ENCODE results near the gene RFC3. TPM values are rescaled to one million over a fixed set of nuclear protein-coding genes. Genes with fewer than 3 reads are reported as not detected.

The RFC3 gene
- total RNA-seq, 5 donors from 2014 or later (not counting 1 experiment from before 2014, with no cell fraction given), result 5.7 to 8.7 (median 6.1) TPM

DNA sequence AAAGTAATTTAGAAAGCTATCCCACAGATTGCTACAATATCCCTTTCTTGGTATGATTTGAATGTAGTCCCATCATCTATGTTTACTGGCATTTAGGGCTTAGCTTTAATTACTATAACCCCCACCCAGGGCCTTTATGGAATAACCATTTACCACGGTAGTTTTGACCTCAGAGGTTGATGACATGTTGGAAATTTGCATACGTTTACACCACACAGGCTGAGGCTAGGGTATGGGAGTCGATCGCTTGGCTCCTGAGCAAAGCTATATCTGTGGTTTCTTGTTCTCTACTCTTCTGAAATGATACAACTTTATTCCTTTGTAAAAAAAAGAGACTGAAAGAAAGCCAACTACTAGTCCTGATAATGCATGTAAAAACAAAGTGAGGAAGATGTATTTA, 28.2 kb upstream of the RFC3 start:
- peaks cover 3 to 9% of the 10 kb centered on the region in 2 experiments for H3K4me1 ChIP-seq (ENCODE audit: control insufficient read depth in 1 of 2, extremely low read depth in 1 of 2, insufficient read depth in 2 of 2, low read length in 2 of 2)
- DNase-seq, result no peak
- H3K4me3 Mint-ChIP-seq, result no peak overlapping the region
- H3K9me3 Mint-ChIP-seq, result peaks cover 0 to 12% (median 0%) of the 10 kb centered on the region in 3 donors
- no CpG with 5 or more reads among the region's 4 CpGs for WGBS (ENCODE audit: insufficient coverage)
- H3K27ac ChIP-seq (ENCODE audit: low read length), result no peak overlapping the region
- POLR2A ChIA-PET, result interaction anchor here in 1 of 2 donors (0.5 kb wide), 1 partner anchor 1240 kb away, joined by 4 read pairs; no protein-coding TSS in a partner anchor
- H3K36me3 ChIP-seq (ENCODE audit: control insufficient read depth in 2 of 2, extremely low read depth in 1 of 2, insufficient read depth in 1 of 2, low read length in 1 of 2), result no peaks in the 10 kb centered on the region
- peaks cover 18 to 22% (median 20%) of the 10 kb centered on the region in 3 donors for H3K4me1 Mint-ChIP-seq
- CTCF ChIA-PET, result no interaction called here
- no peak overlapping the region for H3K4me3 ChIP-seq (ENCODE audit: control insufficient read depth in 1 of 2, extremely low read depth in 1 of 2, low read length in 1 of 2)
- H3K9me3 ChIP-seq, result no peaks in the 10 kb centered on the region
- H3K27ac Mint-ChIP-seq, result no peak overlapping the region
- no peaks in the 10 kb centered on the region for H3K27me3 Mint-ChIP-seq
- ATAC-seq (replicated peaks in 1 of 4), result no peak
- H3K27me3 ChIP-seq (replicated peaks in 1 of 2; ENCODE audit: control insufficient read depth in 2 of 2, extremely low read depth in 1 of 2, insufficient read depth in 2 of 2, low read length in 1 of 2), result no peaks in the 10 kb centered on the region
- no peaks in the 10 kb centered on the region for H3K36me3 Mint-ChIP-seq

DNA sequence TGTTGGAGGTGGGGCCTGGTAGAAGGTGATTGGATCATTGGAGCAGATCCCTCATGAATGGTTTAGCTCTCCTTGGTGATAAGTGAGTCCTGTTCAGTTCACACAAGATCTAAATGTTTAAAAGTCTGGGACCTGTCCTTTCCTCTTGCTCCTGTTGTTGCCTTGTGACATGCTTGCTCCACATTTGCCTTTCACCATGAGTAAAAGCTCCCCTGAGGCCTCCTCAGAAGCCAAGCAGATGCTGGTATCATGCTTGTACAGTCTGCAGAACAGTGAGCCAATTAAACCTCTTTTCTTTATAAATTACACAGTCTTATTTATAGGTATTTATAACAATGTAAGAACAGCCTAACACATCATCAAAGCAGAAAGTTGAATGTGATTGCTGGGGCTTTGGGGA, 24.2 kb upstream of the RFC3 start:
- ChIA-PET POLR2A (no interaction called here), CTCF (no interaction called here)
- Mint-ChIP-seq H3K4me1 (peaks cover 0 to 5% (median 0%) of the 10 kb centered on the region in 3 donors), H3K9me3 (peaks cover 0 to 11% (median 0%) of the 10 kb centered on the region in 3 donors), H3K27me3 (no peaks in the 10 kb centered on the region), H3K27ac (peak overlapping the region in 1 of 2 donors; percentile 34), H3K36me3 (no peaks in the 10 kb centered on the region), H3K4me3 (no peak overlapping the region)
- no peaks in the 10 kb centered on the region for H3K27me3 ChIP-seq (replicated peaks in 1 of 2; ENCODE audit: control insufficient read depth in 2 of 2, extremely low read depth in 1 of 2, insufficient read depth in 2 of 2, low read length in 1 of 2)
- no peak overlapping the region for H3K27ac ChIP-seq (ENCODE audit: low read length)
- no peaks in the 10 kb centered on the region for H3K36me3 ChIP-seq (ENCODE audit: control insufficient read depth in 2 of 2, extremely low read depth in 1 of 2, insufficient read depth in 1 of 2, low read length in 1 of 2)
- H3K4me1 ChIP-seq (ENCODE audit: control insufficient read depth in 1 of 2, extremely low read depth in 1 of 2, insufficient read depth in 2 of 2, low read length in 2 of 2), result no peaks in the 10 kb centered on the region
- DNase-seq (no peak), ATAC-seq (replicated peaks in 1 of 4) (no peak)
- H3K4me3 ChIP-seq (ENCODE audit: control insufficient read depth in 1 of 2, extremely low read depth in 1 of 2, low read length in 1 of 2), result no peak overlapping the region
- no peaks in the 10 kb centered on the region for H3K9me3 ChIP-seq

DNA sequence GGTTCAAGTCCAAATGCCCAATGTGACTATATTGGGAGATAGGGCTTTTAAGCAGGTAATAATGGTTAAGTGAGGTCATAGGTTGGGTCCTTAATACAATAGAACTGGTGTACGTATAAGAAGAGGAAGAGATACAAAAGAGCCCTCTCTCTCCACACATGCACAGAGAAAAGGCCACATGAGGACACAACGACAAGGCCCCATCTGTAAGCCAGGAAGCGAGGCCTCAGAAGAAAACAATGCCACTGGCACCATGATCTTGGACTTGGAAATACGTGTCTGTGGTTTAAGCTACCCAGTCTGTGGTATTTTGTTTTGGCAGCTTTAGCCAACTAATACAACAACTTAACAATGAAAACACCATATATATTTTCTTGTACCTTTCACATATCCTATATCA, 23.4 kb upstream of the RFC3 start:
- Mint-ChIP-seq H3K27me3 (no peaks in the 10 kb centered on the region), H3K9me3 (peaks cover 0 to 11% (median 0%) of the 10 kb centered on the region in 3 donors), H3K4me3 (no peak overlapping the region), H3K4me1 (peaks cover 0 to 5% (median 0%) of the 10 kb centered on the region in 3 donors), H3K27ac (no peak overlapping the region), H3K36me3 (no peaks in the 10 kb centered on the region)
- H3K27ac ChIP-seq (ENCODE audit: low read length), result no peak overlapping the region
- POLR2A ChIA-PET, result interaction anchor here in 1 of 2 donors (0.6 kb wide), 1 partner anchor 9 kb away, joined by 3 read pairs; no protein-coding TSS in a partner anchor
- DNase-seq, result no peak
- ATAC-seq (replicated peaks in 1 of 4), result no peak
- H3K9me3 ChIP-seq, result no peaks in the 10 kb centered on the region
- no peaks in the 10 kb centered on the region for H3K27me3 ChIP-seq (replicated peaks in 1 of 2; ENCODE audit: control insufficient read depth in 2 of 2, extremely low read depth in 1 of 2, insufficient read depth in 2 of 2, low read length in 1 of 2)
- no peaks in the 10 kb centered on the region for H3K4me1 ChIP-seq (ENCODE audit: control insufficient read depth in 1 of 2, extremely low read depth in 1 of 2, insufficient read depth in 2 of 2, low read length in 2 of 2)
- CTCF ChIA-PET, result interaction anchor here in 1 of 2 donors (1.1 kb wide), 1 partner anchor 8 kb away, joined by 16 read pairs; no protein-coding TSS in a partner anchor
- H3K36me3 ChIP-seq (ENCODE audit: control insufficient read depth in 2 of 2, extremely low read depth in 1 of 2, insufficient read depth in 1 of 2, low read length in 1 of 2), result no peaks in the 10 kb centered on the region
- WGBS (ENCODE audit: insufficient coverage), result no CpG with 5 or more reads among the region's 4 CpGs
- no peak overlapping the region for H3K4me3 ChIP-seq (ENCODE audit: control insufficient read depth in 1 of 2, extremely low read depth in 1 of 2, low read length in 1 of 2)

DNA sequence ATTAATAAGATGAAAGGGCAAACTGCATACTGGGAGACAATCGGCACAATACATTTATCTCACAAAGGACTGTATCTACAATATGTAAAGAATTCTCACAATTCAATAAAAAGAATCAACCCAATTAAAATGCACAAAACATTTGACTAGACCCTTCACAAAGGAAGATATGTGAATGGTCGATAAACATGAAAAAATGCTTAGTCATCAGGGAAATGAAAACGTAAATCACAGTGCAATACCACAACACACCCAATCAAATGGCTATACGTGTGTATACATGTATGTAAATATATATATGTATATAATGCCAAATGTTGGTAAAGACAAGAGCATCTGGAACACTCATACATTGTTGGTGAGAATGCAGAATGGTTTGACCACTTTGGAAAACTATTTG, 21.9 kb upstream of the RFC3 start:
- ChIA-PET POLR2A (no interaction called here), CTCF (no interaction called here)
- H3K27ac ChIP-seq (ENCODE audit: low read length), result no peak overlapping the region
- no peaks in the 10 kb centered on the region for H3K4me1 ChIP-seq (ENCODE audit: control insufficient read depth in 1 of 2, extremely low read depth in 1 of 2, insufficient read depth in 2 of 2, low read length in 2 of 2)
- H3K4me1 Mint-ChIP-seq, result peaks cover 0 to 8% (median 3%) of the 10 kb centered on the region in 3 donors
- ATAC-seq (replicated peaks in 1 of 4), result no peak
- H3K36me3 Mint-ChIP-seq, result no peaks in the 10 kb centered on the region
- no peaks in the 10 kb centered on the region for H3K9me3 ChIP-seq
- H3K27ac Mint-ChIP-seq, result no peak overlapping the region
- H3K4me3 ChIP-seq (ENCODE audit: control insufficient read depth in 1 of 2, extremely low read depth in 1 of 2, low read length in 1 of 2), result no peak overlapping the region
- WGBS (ENCODE audit: insufficient coverage), result no CpG with 5 or more reads among the region's 4 CpGs
- peaks cover 0 to 11% (median 0%) of the 10 kb centered on the region in 3 donors for H3K9me3 Mint-ChIP-seq
- peaks cover 2% of the 10 kb centered on the region in 2 donors for H3K27me3 Mint-ChIP-seq
- no peaks in the 10 kb centered on the region for H3K36me3 ChIP-seq (ENCODE audit: control insufficient read depth in 2 of 2, extremely low read depth in 1 of 2, insufficient read depth in 1 of 2, low read length in 1 of 2)
- DNase-seq, result no peak
- no peak overlapping the region for H3K4me3 Mint-ChIP-seq
- H3K27me3 ChIP-seq (replicated peaks in 1 of 2; ENCODE audit: control insufficient read depth in 2 of 2, extremely low read depth in 1 of 2, insufficient read depth in 2 of 2, low read length in 1 of 2), result no peaks in the 10 kb centered on the region

DNA sequence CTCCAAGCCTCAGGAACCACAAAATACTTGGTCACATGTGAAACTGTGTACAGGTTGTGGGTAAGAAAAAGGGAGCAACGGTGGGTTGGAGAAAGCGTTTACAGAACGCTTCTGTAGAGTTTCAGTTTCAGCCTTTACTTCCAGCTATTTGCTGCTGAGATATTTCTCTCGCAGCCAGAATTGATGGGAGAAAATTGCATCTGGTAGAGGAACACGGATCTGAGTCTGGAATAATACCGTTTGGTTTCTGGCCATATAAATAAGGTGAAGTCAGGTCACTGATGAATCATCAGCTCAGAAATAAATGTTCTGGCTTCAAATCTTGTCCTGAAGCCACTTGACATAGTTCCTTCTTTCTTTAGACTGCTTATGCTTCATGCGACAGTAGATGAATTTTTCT, 20.3 kb upstream of the RFC3 start:
- H3K9me3 ChIP-seq, result no peaks in the 10 kb centered on the region
- no peaks in the 10 kb centered on the region for H3K36me3 ChIP-seq (ENCODE audit: control insufficient read depth in 2 of 2, extremely low read depth in 1 of 2, insufficient read depth in 1 of 2, low read length in 1 of 2)
- POLR2A ChIA-PET, result no interaction called here
- CTCF ChIA-PET, result interaction anchor here in 1 of 2 donors (0.7 kb wide), 1 partner anchor 1248 kb away, joined by 3 read pairs; no protein-coding TSS in a partner anchor
- WGBS (ENCODE audit: insufficient coverage), result 24% methylated on average over 6 of the region's 7 CpGs
- Mint-ChIP-seq H3K9me3 (peaks cover 0 to under 1% (median 0%) of the 10 kb centered on the region in 3 donors), H3K4me3 (no peak overlapping the region), H3K27ac (no peak overlapping the region), H3K36me3 (no peaks in the 10 kb centered on the region), H3K4me1 (peaks cover 0 to 3% (median 2%) of the 10 kb centered on the region in 3 donors), H3K27me3 (peaks cover 5 to 7% of the 10 kb centered on the region in 2 donors)
- no peaks in the 10 kb centered on the region for H3K27me3 ChIP-seq (replicated peaks in 1 of 2; ENCODE audit: control insufficient read depth in 2 of 2, extremely low read depth in 1 of 2, insufficient read depth in 2 of 2, low read length in 1 of 2)
- no peak overlapping the region for H3K27ac ChIP-seq (ENCODE audit: low read length)
- ATAC-seq (replicated peaks in 1 of 4) (no peak), DNase-seq (no peak)
- no peak overlapping the region for H3K4me3 ChIP-seq (ENCODE audit: control insufficient read depth in 1 of 2, extremely low read depth in 1 of 2, low read length in 1 of 2)
- no peaks in the 10 kb centered on the region for H3K4me1 ChIP-seq (ENCODE audit: control insufficient read depth in 1 of 2, extremely low read depth in 1 of 2, insufficient read depth in 2 of 2, low read length in 2 of 2)

DNA sequence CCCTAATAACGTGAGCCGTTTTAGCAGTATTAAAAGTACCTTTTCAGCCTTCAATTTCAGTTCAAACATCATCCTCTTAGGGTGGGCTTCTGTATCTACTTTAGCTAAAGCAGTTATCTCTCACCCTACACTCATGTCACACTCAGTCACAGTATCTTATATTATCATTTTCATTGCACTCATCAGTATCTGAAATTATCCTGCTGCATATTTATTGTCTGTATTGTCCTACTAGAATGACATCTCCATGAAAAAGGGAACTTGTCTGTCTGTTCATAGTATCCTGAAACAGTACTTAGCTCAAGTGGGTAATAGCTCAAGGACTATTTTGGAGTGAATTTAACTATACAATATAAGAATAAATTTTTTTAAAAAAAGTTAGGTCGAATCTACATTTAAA, 19.9 kb upstream of the RFC3 start:
- DNase-seq (no peak), ATAC-seq (replicated peaks in 1 of 4) (no peak)
- CTCF ChIA-PET, result interaction anchor here in 1 of 2 donors (0.7 kb wide), 1 partner anchor 1249 kb away, joined by 3 read pairs; no protein-coding TSS in a partner anchor
- no peak overlapping the region for H3K4me3 ChIP-seq (ENCODE audit: control insufficient read depth in 1 of 2, extremely low read depth in 1 of 2, low read length in 1 of 2)
- H3K27ac Mint-ChIP-seq, result no peak overlapping the region
- no CpG with 5 or more reads among the region's 3 CpGs for WGBS (ENCODE audit: insufficient coverage)
- peaks cover 0 to 3% (median 2%) of the 10 kb centered on the region in 3 donors for H3K4me1 Mint-ChIP-seq
- no peaks in the 10 kb centered on the region for H3K9me3 ChIP-seq
- H3K36me3 Mint-ChIP-seq, result no peaks in the 10 kb centered on the region
- no peaks in the 10 kb centered on the region for H3K36me3 ChIP-seq (ENCODE audit: control insufficient read depth in 2 of 2, extremely low read depth in 1 of 2, insufficient read depth in 1 of 2, low read length in 1 of 2)
- H3K9me3 Mint-ChIP-seq, result no peaks in the 10 kb centered on the region
- no peaks in the 10 kb centered on the region for H3K27me3 ChIP-seq (replicated peaks in 1 of 2; ENCODE audit: control insufficient read depth in 2 of 2, extremely low read depth in 1 of 2, insufficient read depth in 2 of 2, low read length in 1 of 2)
- POLR2A ChIA-PET, result no interaction called here
- H3K4me1 ChIP-seq (ENCODE audit: control insufficient read depth in 1 of 2, extremely low read depth in 1 of 2, insufficient read depth in 2 of 2, low read length in 2 of 2), result no peaks in the 10 kb centered on the region
- peaks cover 5 to 7% of the 10 kb centered on the region in 2 donors for H3K27me3 Mint-ChIP-seq
- no peak overlapping the region for H3K27ac ChIP-seq (ENCODE audit: low read length)
- H3K4me3 Mint-ChIP-seq, result no peak overlapping the region

Data from T-cell (primary cell).